Skin of body (tissue), 3 donors: Measurements from ENCODE around the gene POLR3K. TPM values are rescaled to one million over a fixed set of nuclear protein-coding genes. Genes with fewer than 3 reads are reported as not detected.
"Not testable (repeated sequence)": the region's sequence is repeated elsewhere in the genome, so short reads cannot be mapped to it uniquely, and the experiment has no call there.

Source experiments
- DNase-seq: peaks from one replicate; lab custom pipeline; 2025; lab: John Stamatoyannopoulos, UW
- small RNA-seq: library from RNA; depleted of rRNA; stranded (forward); fragments of <200 nt; gene quantifications from one replicate; pipeline ENCODE3, GENCODE V24; 2014; ENCODE audit warnings: low replicate concordance
- total RNA-seq: library from RNA; depleted of rRNA; stranded (reverse); fragments of >200 nt; gene quantifications from one replicate; pipeline ENCODE4 v1.2.3, GENCODE V29; 2014

The POLR3K gene
- total RNA-seq, 1 donor from 2014 or later: 3.7 TPM

GRCh38 chr16:20886-21285, 32.5 kb downstream of the POLR3K start:
- DNase-seq: not testable (repeated sequence)

GRCh38 chr16:17062-17765, 36.2 kb downstream of the POLR3K start:
- DNase-seq: not testable (repeated sequence)

GRCh38 chr16:10772-11171, 42.6 kb downstream of the POLR3K start:
- DNase-seq: peak; percentile 48

- DNase-seq: no peak
These were observed 43.3 kb downstream of the POLR3K start for GRCh38 chr16:9903-10665.

Small RNA genes lying within 50 kb of the gene (small RNA-seq; reads per million reads assigned to genes)
- gene MIR6859-4: not detected
- not detected for gene Z69720.2

Other genes starting within 250 kb of the POLR3K start
- gene SNRNP25, start 220 bp upstream of the POLR3K start, total RNA-seq: 13.0 TPM
- 29.1 TPM for gene RHBDF1, start 19.0 kb upstream of the POLR3K start, total RNA-seq
- 40.4 TPM for gene MPG, start 24.6 kb upstream of the POLR3K start, total RNA-seq
- 12.5 TPM for gene NPRL3, start 85.1 kb upstream of the POLR3K start, total RNA-seq
- 8.4 TPM for gene HBZ, start 99.0 kb upstream of the POLR3K start, total RNA-seq
- 89.5 TPM for gene HBM, start 112.4 kb upstream of the POLR3K start, total RNA-seq
- gene HBA2, start 119.3 kb upstream of the POLR3K start, total RNA-seq: 7,549 TPM
- 3,010 TPM for gene HBA1, start 123.1 kb upstream of the POLR3K start, total RNA-seq
- gene HBQ1, start 126.9 kb upstream of the POLR3K start, total RNA-seq: 2.2 TPM
- gene LUC7L, start 175.8 kb upstream of the POLR3K start, total RNA-seq: 71.7 TPM
- gene FAM234A, start 181.2 kb upstream of the POLR3K start, total RNA-seq: 37.1 TPM
- gene RGS11, start 222.3 kb upstream of the POLR3K start, total RNA-seq: 2.4 TPM
- gene ARHGDIG, start 227.0 kb upstream of the POLR3K start, total RNA-seq: 0.99 TPM
- gene PDIA2, start 229.6 kb upstream of the POLR3K start, total RNA-seq: 1.1 TPM